Middle frontal gyrus (tissue), 1 donor: Measurements from ENCODE around the gene TCF7L2.

Experiments
- DNase-seq: peaks from one replicate; pipeline ENCODE4 v3.0.0-alpha.2; 2015; ENCODE audit warnings: low spot score; ENCODE audit errors: extremely low spot score

TCF7L2 gene

DNA sequence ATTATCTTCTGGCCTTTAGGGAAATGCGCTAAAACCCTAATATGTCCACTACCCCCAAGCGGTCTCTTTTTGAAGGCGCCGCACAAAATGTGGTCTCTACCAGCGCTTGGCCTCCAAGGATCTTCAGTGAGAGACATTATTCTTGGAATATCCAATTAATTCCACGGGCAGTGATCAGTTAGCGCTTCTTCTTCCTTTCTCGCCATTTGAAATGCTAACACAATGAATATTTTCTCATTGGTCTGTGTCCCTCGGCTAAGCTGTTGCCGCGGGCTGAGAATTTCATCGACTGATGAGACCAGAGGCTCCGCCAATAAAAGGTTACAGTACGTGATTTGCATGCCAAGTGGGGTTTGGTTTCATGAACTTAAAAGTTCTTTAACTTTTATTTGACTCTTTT lies 169.8 kb downstream of the TCF7L2 start:
- DNase-seq, result no peak

DNA sequence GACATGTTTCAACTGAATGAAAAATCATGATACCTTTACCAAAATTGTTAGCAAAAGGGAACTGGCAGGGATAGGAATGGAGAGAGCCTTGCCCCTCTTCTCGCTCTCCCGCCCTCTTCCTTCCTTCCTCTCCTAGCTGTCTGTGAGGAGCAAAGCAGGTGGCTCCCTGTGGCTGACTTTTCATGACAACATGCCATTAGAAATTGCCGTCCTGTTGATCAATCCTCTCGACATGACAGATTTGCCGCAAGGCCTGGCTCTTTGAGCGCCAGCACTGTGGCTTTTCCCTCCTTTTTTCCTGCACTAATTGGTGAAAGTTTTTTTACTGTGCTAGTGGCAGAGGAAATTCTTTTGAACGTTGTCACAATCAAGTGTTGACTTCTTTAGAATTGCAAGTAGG lies 171.1 kb downstream of the TCF7L2 start:
- no peak for DNase-seq

GRCh38 chr10:113122947-113123346 lies 172.9 kb downstream of the TCF7L2 start:
- no peak for DNase-seq

DNA sequence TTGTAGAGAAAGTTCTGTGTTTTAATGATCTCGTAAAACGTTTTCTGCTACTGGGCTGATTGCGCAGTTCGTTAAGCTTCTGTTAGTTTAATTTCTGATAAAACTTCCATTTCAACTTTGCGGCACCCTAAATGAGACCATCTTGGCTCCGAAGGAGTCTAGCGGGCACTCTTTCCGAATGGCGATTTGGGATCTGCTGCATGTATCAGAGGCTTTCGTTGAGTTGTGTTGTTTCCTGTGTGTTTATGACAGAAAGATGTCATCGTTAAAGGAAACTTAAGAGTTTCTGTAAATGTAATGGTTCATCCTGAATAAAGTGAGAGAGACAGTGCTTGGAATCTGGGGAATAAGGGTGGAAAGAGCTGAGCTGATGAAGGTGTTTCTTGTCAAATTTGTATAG lies 174.7 kb downstream of the TCF7L2 start:
- DNase-seq, result no peak

- DNase-seq, result no peak
Observed at GRCh38 chr10:113125612-113126011, 175.6 kb downstream of the TCF7L2 start.

- DNase-seq, result peak; percentile 69
Observed at GRCh38 chr10:113126229-113127201, 176.5 kb downstream of the TCF7L2 start.

DNA sequence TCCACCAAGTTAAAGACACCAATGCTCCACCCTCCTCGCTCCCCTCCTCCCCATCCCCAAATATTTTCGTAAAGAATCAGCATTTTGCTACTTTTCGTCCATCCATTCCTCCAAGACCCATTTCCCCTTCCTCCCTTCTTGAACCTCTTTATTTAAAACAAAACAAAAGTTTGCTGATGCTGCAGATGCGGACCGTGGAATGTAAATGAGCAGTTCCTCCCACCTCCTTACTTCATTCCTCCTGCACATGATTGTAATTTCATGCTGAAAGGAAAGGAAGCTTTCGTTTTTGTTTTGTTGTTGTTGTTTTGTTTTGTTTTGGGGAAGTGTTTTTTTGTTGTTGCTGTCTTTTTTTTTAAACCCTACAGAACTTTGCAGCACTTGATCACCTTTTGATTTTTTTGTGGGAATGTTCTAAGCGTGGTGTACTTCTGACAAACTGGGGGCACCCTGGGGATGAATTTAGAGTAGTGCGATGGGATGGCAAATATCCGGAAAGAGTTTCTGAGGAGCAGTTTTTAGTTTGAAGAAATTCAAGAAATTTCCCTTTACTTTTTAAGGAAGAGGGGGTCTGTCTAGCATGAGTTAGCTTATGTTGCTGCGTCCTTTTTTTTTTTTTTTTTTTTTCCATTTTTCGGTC lies 177.3 kb downstream of the TCF7L2 start:
- DNase-seq, result no peak

DNA sequence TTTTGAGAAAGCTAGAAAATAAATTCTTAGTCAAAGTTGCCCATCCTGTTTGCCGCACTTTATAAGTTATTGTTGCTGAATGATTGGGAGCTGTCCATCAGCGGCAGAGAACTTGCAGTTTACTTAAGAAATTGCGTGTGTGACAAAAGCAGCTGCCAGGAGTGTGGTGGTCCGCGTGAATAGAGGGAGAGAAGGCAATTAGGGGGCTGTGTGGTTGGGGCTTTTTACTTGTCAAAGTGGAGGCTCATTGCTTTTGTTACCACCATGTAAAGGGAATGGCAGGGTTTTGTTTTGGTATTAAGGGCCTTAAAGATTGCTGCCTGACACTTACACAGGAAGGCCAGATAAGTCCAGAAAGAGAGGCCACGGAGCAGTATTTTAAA lies 177.8 kb downstream of the TCF7L2 start:
- DNase-seq, result no peak

- no peak for DNase-seq
Observed at GRCh38 chr10:113128450-113129070, 178.5 kb downstream of the TCF7L2 start.

DNA sequence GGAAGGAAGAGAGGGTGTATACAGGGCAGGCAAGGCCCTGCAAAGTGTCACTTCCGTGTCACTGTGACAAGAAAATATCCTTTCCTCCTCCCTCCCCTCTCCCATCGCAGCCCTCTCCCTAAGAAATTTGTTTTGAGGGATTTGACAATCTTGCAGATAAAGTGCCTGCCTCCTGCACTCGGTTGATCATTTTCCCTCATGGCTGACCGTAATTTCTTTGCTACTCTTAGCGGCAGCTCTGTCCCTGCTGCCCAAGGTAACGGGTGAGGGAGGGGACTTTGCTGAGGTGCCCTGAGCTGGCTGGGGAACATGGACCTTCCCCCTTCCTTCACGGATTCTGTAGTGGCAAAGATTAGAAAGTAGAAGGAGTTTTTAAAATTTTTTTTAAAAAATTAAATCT lies 179.1 kb downstream of the TCF7L2 start:
- DNase-seq, result no peak

- no peak for DNase-seq
Observed at GRCh38 chr10:113130014-113130641, 180.1 kb downstream of the TCF7L2 start.

GRCh38 chr10:113131613-113132261 lies 181.7 kb downstream of the TCF7L2 start:
- no peak for DNase-seq

- DNase-seq, result no peak
Observed at GRCh38 chr10:113132591-113133121, 182.6 kb downstream of the TCF7L2 start.

DNA sequence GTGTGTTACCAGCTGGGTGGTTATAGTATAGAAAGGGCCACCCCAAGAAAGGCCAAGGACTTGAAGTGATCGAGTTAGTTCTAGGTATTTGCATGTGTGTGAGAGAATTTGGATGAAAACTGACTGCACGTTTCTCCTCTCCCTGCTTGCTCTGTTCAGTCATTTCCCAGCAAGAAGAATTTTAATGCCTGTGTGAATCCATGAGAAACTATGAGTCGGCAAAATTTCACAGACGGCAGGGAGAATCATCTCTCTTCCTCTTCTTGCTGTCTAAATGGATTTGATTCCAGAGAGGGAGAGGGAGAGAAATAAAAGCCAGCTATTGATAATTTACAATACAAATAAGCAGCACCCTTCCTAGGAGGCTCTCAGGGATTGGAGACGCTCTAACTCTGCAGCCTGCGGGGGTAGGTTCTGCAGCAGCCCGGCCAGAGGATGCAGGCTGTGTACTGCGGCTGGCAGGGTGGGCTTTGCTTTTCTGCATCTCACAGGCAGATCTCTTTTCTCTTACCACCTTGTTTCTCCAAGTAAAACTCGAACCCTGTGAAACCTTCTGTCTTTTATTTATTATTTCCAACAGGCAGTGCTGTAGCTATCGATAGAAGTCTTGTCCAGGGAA lies 183.6 kb downstream of the TCF7L2 start:
- DNase-seq, result no peak

DNA sequence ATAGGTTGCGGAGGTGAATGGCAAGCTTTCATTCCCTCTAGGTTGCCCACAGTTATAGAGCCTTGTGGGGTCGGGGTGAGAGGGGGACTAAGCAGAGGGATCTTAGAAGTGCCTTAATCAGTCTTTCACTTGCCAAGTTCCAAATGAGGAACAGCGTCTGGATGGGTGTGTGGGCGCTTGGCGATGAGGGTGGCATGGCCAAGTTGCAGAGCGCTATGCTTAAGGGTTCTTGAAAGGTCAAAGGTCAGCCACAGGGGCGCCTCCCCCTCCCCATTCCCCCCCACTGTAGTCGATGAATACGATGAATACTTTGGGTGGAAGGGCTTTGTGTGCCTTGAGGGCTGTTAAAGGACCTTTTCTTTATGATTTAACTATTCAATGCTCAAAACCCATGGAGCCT lies 185.0 kb downstream of the TCF7L2 start:
- DNase-seq, result no peak

GRCh38 chr10:113137941-113138685 lies 188.1 kb downstream of the TCF7L2 start:
- DNase-seq, result no peak

DNA sequence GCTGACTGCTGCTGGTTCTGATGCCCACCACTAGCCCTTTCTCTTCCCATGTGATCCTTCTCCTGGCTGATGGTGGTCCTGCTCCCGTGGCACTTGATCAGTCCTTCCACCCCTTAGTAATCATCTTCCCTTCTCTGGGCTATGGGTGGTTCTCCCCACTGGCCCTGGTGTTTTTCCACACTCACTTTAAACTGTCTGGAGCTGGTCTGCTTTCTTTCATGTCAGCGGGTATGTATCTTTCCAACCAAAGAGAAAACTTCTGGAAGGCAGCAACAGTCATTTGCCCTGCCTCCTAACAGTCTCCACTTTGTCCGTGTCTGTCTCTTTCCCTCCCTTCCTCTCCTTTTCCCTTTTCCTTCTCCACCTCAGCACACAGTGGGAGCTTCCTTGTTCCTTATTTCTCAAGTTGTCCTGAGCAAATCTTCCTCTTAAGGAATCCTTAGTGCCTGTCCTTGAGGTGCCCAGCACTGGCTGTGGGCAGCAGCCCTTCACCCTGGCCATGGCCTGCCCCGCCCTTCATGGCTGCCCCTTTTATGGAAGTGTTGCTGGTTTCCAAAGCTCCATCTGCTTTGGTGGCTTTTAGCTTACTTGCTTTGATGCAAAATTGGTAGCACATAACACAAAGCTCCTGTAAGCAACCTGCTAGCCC lies 189.0 kb downstream of the TCF7L2 start:
- DNase-seq, result no peak

- DNase-seq, result no peak
Observed at GRCh38 chr10:113139699-113140098, 189.7 kb downstream of the TCF7L2 start.
